Duodenal mucosa (tissue), 2 donors: ENCODE measurements around the gene WWOX.

Experiments
- H3K27ac ChIP-seq: one replicate; pipeline ENCODE4 v1.7.0; 2013; ENCODE audit warnings: low read depth, low read length
- H3K27me3 ChIP-seq, 2 donors: one replicate each; pipeline ENCODE4 v1.7.0; 2013; ENCODE audit warnings: low read length in 2 of 2, control low read depth in 1 of 2; ENCODE audit not compliant: insufficient read depth in 2 of 2, control insufficient read depth in 1 of 2
- H3K36me3 ChIP-seq, 2 donors: one replicate each; pipeline ENCODE4 v1.7.0; 2013; ENCODE audit warnings: low read length in 2 of 2, control low read depth in 1 of 2; ENCODE audit not compliant: insufficient read depth in 2 of 2, control insufficient read depth in 1 of 2
- H3K4me1 ChIP-seq, 2 donors: one replicate each; pipeline ENCODE4 v1.7.0; 2013; ENCODE audit warnings: low read length in 2 of 2, control low read depth in 1 of 2; ENCODE audit not compliant: insufficient read depth in 2 of 2, control insufficient read depth in 1 of 2
- H3K4me3 ChIP-seq, 2 donors: one replicate each; pipeline ENCODE4 v1.7.0; 2013; ENCODE audit warnings: low read length in 2 of 2, low read depth in 1 of 2
- H3K9ac ChIP-seq, 2 donors: one replicate each; pipeline ENCODE4 v1.7.0; 2013; ENCODE audit warnings: low read length in 2 of 2, low read depth in 1 of 2
- H3K9me3 ChIP-seq, 2 donors: one replicate each; pipeline ENCODE4 v1.7.0; 2013; ENCODE audit warnings: low read length in 2 of 2, control low read depth in 1 of 2; ENCODE audit not compliant: control insufficient read depth in 1 of 2

The WWOX gene

DNA sequence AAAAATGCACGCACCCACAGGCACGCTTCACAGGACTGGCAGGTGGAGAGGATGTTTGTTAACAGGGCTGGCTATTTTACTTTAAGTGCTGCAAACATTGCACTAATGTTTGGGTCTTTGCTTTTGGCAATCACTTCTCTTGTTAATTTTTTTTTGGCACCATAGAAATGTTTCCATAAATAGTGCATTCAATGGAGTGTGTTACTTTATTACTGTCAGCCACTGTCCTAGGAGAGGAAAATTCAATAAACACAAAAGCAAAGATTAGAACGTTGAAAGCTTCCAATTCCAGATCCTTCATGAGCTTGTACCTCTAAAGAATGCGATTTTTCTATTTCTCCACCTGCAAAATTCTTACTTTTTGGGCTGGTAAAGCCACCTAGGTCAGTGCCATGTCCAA lies 743.5 kb downstream of the WWOX start:
- H3K27me3 ChIP-seq = no peaks in the 10 kb centered on the region
- no peaks in the 10 kb centered on the region for H3K9me3 ChIP-seq
- no peak overlapping the region for H3K9ac ChIP-seq
- H3K4me3 ChIP-seq = no peak overlapping the region
- no peak overlapping the region for H3K27ac ChIP-seq
- H3K4me1 ChIP-seq = peaks cover 0 to 2% of the 10 kb centered on the region in 2 donors
- H3K36me3 ChIP-seq = no peaks in the 10 kb centered on the region

DNA sequence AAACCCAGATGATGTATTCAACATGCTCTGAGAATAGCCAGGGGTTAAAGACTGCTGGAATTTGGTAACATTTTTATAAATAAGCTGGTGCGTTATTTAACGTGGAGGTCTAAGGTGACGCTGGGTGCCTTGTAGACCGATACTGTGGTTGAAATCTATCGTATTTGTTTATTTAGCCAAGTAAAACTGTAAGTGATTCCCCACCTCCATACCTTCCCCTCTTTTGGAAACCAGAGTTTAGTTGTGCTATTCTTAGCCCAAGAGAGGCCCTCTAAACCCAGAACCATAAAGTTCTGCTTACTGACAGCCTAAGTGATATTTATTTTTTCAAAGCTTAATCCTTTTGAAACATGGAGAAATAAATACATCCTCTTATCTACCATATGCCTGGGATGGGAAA lies 744.5 kb downstream of the WWOX start:
- Histone ChIP-seq H3K9me3 (no peaks in the 10 kb centered on the region), H3K4me1 (peaks cover 2 to 4% of the 10 kb centered on the region in 2 donors), H3K27ac (no peak overlapping the region), H3K27me3 (no peaks in the 10 kb centered on the region), H3K4me3 (no peak overlapping the region), H3K36me3 (no peaks in the 10 kb centered on the region), H3K9ac (no peak overlapping the region)

DNA sequence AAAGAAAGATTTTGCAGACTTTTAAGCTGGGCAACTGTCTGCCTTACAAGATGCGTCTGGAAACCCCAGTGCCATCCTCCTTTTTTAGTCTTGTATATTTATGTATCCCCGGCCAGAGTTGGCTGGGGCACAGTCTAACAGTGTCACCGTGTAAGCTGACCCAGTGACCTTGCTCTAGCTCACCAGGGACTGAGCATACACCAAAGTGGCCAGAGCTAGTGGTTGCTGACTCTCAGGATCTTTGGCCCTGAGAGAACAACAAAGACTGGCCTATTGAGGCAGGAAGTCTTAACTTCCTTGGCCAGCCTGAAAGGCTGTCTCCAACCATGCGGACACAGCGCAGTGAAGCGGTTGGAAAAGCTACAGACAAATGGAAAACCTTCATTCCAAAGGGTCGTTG lies 745.2 kb downstream of the WWOX start:
- Histone ChIP-seq H3K9me3 (no peaks in the 10 kb centered on the region), H3K9ac (no peak overlapping the region), H3K4me1 (peaks cover 2 to 4% of the 10 kb centered on the region in 2 donors), H3K4me3 (no peak overlapping the region), H3K27me3 (no peaks in the 10 kb centered on the region), H3K27ac (no peak overlapping the region), H3K36me3 (no peaks in the 10 kb centered on the region)

DNA sequence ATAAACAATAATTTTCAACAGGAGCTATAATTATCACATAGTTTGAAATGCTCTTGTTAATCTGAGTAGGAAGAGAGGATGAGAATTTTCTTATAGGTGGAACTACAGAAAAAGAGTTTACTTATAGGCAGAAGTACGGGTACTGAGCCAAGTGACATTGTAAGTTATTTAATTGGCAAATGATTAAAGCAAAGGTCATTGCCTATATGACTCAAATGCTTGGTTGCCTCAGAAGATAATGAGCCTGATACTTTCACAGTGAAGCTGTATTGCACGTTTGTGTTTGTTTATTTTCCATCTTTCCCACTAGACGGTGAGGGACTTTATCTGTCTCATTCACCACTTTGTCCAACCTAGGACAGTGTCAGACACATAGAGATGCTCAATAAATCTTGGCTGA lies 751.8 kb downstream of the WWOX start:
- no peaks in the 10 kb centered on the region for H3K9me3 ChIP-seq
- no peak overlapping the region for H3K9ac ChIP-seq

DNA sequence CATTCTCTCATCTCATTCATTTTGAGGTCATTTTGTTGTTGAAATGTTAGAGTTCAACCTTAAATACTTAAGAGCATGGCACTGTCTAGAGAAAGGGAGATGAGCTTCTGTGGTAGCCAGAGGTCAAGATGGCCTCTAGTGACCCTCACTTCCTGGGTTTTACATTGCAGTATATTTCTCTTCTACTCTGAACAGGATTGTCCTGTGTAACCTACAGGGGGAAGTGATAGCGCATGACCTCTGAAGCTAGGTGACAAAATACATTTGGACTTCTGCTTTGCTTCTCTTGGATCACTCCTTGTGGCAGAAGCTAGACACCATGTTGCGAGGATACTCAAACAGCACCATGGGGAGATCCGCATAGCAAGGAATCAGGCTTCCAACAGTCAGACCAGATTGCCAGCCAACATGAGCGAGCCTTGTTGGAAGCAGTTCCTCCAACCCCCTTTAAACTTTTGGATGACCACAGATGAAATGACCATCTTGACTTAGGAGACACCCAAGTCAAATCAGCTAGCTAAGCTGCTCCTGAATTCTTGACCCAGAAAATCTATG lies 752.7 kb downstream of the WWOX start:
- H3K9me3 ChIP-seq = no peaks in the 10 kb centered on the region
- H3K27me3 ChIP-seq = no peaks in the 10 kb centered on the region
- no peak overlapping the region for H3K27ac ChIP-seq
- H3K9ac ChIP-seq = no peak overlapping the region
- H3K4me1 ChIP-seq = peaks cover 5 to 24% of the 10 kb centered on the region in 2 donors
- H3K4me3 ChIP-seq = no peak overlapping the region
- no peaks in the 10 kb centered on the region for H3K36me3 ChIP-seq

More for the DNA sequence above, 751.8 kb downstream of the WWOX start:
- H3K4me1 ChIP-seq = peaks cover 5 to 24% of the 10 kb centered on the region in 2 donors
- H3K27me3 ChIP-seq = no peaks in the 10 kb centered on the region
- H3K4me3 ChIP-seq = no peak overlapping the region
- H3K36me3 ChIP-seq = no peaks in the 10 kb centered on the region
- no peak overlapping the region for H3K27ac ChIP-seq

DNA sequence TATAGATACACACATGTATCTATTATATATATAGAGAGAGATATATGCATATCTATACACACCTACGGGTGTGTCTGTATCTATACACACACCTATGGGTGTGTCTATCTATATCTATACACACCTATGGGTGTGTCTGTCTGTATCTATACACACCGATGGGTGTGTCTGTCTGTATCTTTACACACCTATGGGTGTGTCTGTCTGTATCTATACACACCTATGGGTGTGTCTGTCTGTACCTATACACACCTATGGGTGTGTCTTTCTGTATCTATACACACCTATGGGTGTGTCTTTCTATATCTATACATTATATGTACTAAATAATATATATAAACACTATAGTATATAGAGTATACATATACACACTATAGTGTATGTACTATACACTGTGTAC lies 762.6 kb downstream of the WWOX start:
- Histone ChIP-seq H3K4me3 (no peak overlapping the region), H3K36me3 (no peaks in the 10 kb centered on the region), H3K4me1 (no peaks in the 10 kb centered on the region), H3K27ac (no peak overlapping the region), H3K9me3 (peaks cover 0 to 2% of the 10 kb centered on the region in 2 donors), H3K27me3 (no peaks in the 10 kb centered on the region), H3K9ac (no peak overlapping the region)

DNA sequence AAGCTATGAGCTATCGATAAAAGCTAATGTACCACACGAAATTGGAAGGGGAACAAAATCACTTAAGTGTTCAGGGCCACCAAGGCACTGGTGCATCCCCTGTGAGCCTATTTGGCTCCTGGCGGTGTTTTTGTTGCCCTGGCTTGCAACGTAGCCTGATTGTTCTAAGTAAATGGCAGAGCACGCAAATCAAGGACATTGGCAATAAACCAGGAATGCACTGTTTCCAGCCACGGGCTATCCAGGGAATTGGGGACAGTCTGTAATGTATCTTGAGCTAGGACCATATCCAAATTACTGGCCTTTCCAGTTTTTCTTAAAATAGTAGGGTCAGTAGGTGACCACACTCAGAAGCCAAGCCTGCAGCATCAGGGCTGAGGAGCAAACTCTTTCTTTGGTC lies 767.1 kb downstream of the WWOX start:
- H3K36me3 ChIP-seq = no peaks in the 10 kb centered on the region
- H3K9me3 ChIP-seq = peaks cover 0 to 2% of the 10 kb centered on the region in 2 donors
- no peaks in the 10 kb centered on the region for H3K4me1 ChIP-seq
- H3K9ac ChIP-seq = no peak overlapping the region
- H3K4me3 ChIP-seq = no peak overlapping the region
- H3K27me3 ChIP-seq = no peaks in the 10 kb centered on the region
- no peak overlapping the region for H3K27ac ChIP-seq

DNA sequence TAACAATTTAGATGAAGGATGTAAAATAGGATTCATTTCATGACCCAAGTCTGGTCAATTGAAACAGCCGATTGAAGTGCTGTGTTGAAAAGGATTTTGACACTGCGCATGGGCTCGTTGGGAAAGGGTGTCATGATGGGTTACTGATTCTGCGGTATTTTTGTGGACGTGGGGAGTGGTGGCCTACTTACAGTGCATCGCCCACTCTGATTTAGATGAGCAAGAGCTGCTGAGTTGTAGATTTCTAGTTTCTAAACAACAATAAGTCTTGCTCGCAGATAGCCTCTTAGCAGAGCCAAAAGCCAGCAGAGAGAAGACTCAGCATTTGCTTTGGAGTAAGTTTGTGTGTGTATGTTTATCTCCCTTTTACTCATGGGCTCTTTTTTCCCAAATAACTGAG lies 770.0 kb downstream of the WWOX start:
- no peaks in the 10 kb centered on the region for H3K4me1 ChIP-seq
- H3K27me3 ChIP-seq = no peaks in the 10 kb centered on the region
- no peaks in the 10 kb centered on the region for H3K36me3 ChIP-seq
- no peaks in the 10 kb centered on the region for H3K9me3 ChIP-seq
- no peak overlapping the region for H3K9ac ChIP-seq
- H3K27ac ChIP-seq = no peak overlapping the region
- H3K4me3 ChIP-seq = no peak overlapping the region

DNA sequence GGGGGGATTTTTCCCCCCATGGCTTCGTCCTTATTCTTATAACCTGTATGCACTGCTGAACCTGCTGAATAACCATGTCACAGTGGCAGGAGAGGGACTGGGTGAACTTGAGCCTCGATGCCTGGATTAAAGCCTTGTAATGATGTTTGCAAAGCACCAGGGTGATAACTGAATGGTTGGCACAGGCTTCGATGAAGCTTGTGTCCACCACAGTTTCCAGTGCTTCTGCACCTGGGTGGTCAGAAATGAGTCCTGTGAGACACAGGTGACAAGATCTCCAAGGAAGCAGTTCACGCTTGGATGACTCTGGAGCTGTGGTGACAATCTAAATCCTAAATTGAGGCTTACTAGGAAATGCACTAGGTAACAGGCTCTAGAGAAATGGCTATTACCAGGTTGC lies 771.8 kb downstream of the WWOX start:
- Histone ChIP-seq H3K27me3 (no peaks in the 10 kb centered on the region), H3K4me1 (no peaks in the 10 kb centered on the region), H3K9me3 (no peaks in the 10 kb centered on the region), H3K36me3 (no peaks in the 10 kb centered on the region), H3K27ac (no peak overlapping the region), H3K4me3 (no peak overlapping the region), H3K9ac (no peak overlapping the region)

DNA sequence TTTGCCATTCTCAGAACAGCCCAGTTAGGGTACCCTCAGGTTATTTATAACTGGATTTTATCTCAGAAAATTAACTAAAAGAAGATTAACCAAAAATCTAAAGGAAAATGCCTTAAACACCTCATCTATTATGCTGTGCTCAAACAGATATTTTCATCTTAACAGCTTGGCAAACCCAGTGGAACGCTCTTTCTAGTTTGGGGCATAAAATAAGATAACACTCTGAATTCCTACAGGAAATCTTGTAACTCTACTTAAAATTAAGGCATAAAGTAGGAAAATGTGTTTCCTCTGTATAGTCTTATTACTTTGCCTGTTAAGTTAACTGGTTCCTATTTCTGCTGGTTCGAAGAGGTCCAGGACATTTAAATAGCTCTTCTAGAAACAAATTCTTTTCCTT lies 777.2 kb downstream of the WWOX start:
- Histone ChIP-seq H3K4me1 (no peaks in the 10 kb centered on the region), H3K9ac (no peak overlapping the region), H3K27me3 (no peaks in the 10 kb centered on the region), H3K27ac (no peak overlapping the region), H3K36me3 (no peaks in the 10 kb centered on the region), H3K9me3 (no peaks in the 10 kb centered on the region), H3K4me3 (no peak overlapping the region)

DNA sequence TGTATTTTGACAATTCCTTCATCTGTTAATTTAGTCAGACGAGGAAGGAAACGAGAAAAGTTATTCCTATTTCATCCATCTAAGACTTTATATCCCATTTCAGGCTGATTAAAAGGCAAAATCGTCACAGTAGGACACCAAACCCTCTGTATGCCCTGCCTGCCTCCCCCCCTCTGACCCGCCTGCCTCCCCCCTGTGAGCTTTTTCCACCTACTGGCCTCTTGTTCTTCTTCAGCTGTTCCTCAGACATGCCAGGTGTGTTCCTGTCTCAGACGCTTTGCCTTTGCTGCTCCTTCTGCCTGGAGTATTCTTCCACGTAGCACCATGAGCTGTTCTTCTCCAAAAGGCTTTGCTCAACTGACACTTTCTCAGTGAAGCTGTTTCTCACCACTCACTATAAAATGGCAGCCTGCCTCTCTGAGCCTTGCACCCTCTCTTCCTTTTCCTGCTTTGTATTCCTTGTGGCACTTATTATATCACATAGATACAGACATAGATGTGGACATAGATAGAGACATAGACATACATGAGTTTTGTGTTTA lies 777.7 kb downstream of the WWOX start:
- no peaks in the 10 kb centered on the region for H3K27me3 ChIP-seq
- no peaks in the 10 kb centered on the region for H3K36me3 ChIP-seq
- H3K4me1 ChIP-seq = no peaks in the 10 kb centered on the region
- H3K9me3 ChIP-seq = no peaks in the 10 kb centered on the region
- no peak overlapping the region for H3K4me3 ChIP-seq
- no peak overlapping the region for H3K27ac ChIP-seq
- no peak overlapping the region for H3K9ac ChIP-seq
